Amygdala (tissue), 56 donors: ENCODE results near the gene APOB.

Experiments
- DNase-seq, 56 donors: peaks; one replicate each; lab custom pipeline; 2025; lab: John Stamatoyannopoulos, UW

Gene APOB

GRCh38 chr2:21008014-21008789 is 35.7 kb downstream of the APOB start:
- no peak for DNase-seq

DNA sequence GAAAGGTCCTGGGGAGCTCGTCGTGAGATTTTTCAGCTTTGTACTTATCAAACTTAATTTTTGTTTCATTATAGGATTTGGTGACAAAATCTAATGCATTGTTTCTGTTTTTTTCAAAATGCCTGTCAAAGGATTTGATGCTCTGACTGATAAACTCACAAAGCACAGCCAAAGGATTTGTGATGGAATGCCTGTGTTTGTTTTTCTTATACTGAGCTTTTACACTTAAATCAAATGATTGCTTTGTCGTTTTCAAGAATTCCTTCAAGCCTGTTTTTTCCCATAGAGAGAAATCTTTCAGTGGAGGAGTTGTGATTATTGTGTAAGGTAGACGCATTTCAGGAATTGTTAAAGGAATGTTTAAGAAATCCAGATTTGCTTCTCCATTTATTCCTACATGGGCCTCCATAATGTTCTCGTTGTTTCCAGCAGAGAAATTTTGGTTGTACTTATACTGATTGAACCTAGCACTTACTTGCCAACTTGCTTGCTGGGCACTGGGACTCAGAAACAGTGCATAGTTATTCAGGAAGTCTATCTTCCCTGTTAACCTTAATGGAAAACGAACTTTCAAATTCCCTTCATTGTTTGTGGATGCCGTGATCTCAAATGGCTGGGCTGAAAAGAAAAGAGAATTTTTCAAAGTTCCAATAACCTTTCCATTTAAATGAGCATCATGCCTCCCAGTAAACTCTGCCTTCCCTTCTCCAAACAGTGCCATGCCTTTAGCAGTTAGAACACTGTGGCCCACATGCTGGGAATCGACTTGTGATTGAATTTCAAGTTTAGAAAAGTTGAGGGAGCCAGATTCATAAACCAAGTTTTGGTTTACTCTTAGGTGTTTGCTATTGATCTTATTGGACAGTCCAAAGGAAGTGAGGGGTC is 36.5 kb downstream of the APOB start:
- DNase-seq = no peak

DNA sequence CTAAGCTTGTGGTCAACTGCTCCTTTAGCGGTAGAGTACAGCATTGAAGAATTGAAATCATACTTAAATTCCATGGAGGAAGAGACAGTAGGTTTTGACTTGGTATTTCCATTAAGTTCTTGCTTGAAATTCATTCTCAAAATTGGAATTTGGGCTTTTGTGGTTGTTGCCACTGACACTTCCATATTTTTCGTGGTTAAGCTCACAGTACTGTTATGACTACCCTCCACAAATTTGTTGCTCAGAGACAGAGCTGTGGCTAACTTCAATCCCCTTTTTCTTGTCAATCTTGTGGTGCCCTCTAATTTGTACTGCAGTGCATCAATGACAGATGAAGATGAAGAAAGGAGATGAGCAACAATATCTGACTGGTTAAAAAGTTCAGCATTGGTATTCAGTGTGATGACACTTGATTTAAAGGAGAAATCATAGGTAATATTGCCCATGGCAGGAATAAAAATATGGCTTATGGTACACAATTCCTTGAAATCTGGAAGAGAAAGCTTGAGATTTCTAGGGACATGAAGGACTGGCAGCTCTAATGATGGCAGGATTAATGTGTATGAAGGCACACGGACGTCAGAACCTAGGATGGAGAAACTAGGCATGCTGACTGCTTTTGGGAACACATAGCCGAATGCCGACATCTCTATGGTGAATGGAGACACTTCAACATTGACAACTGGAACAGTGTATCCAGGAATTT is 37.3 kb downstream of the APOB start:
- no peak for DNase-seq

GRCh38 chr2:21005700-21006422 is 38.0 kb downstream of the APOB start:
- no peak for DNase-seq

DNA sequence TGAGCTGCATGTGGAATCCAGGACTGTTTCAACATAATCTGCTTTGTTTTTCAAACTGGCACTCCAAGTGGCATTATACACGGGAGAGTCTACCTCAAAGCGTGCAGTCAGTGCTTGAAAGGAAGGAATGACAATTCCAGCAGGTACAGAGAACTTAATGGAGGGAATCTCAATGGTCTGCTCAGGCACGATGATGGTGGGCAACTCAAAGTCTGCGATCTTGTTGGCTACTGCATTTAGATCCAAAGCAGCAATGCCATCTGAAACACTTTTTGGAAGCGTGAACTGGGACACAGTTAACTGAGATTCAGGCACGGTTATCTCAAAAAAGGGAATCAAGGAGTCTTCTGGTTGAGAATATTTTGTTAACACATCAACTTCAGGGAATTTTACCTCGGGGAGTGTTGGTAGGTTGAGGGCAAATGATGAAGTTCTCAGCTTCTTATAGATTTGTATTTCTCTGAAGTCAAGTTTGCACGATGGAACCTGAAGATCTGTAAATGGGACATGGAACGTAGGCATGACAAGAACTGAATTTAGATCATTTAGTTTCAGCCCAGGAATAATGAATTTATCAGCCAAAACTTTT is 38.7 kb downstream of the APOB start:
- no peak for DNase-seq

DNA sequence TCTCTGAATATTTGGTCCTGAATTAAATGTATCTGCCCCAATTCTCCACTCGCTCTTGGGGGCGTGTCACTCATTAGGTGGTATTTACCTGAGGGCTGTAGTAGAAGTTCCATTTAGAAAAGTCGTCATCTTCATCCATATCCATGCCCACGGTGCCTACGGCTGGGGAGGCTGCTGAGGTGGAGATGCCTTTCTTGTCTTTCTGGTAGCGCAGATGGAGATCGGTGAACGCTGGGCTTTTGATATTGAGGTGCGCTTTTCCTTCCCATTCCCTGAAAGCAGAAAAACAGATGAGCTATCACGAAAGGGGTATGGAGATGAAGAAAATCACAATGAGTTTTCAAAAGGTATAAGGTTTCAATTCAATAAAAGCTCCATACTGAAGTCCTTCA is 39.7 kb downstream of the APOB start:
- DNase-seq = no peak

GRCh38 chr2:21003572-21004180 is 40.2 kb downstream of the APOB start:
- DNase-seq = no peak

DNA sequence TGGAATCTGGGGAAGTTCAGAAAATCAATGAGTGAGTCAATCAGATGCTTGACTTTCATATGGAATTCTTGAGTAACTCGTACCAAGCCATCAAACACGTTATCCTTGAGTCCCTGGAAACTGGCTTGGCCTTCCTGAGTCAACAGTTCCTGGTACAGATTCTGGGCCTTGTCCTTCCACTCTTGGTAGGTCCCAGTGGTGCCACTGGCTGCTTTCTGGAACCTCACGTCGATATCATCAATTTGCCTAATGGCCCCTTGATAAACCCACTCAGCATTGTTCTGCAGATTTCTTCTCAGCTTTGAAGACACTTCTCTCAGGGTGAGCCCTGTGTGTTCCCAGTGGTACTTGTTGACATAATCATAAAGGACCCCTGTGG is 41.1 kb downstream of the APOB start:
- DNase-seq = no peak

DNA sequence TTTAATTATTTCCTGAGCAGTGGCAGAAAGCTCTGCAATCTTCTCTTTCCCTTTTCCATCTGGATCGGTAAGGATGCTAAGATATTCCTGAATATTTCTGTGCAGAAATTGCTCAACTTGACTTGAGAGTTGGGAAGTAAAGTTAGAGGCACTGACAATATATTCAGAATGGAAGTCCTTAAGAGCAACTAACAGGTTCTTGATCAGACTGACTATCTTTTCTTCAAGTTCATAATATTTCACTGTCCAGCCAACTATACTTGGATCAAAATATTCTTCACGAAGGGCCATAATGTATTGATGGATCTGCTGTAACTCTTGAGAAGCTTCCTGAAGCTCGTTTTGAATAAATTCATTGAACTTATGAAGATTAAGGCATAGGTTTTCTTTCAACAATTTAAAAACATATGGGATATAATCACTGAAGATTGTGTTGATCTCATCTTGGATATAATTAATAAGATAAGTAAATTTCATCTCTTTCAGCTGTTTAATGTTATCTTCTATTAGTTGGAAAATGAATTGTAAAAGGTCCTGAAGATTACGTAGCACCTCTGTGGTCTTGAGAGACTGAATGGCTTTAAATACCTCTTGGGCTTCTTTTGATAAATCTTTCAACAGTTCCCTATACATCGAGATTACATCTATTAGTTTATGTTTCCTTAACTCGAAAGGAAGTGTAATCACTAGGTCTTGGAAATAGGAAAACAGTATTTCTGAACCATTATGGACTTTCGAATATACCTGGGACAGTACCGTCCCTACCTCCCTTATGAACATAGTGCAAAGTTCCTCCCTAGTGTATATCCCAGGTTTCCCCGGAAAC is 41.7 kb downstream of the APOB start:
- DNase-seq = no peak

DNA sequence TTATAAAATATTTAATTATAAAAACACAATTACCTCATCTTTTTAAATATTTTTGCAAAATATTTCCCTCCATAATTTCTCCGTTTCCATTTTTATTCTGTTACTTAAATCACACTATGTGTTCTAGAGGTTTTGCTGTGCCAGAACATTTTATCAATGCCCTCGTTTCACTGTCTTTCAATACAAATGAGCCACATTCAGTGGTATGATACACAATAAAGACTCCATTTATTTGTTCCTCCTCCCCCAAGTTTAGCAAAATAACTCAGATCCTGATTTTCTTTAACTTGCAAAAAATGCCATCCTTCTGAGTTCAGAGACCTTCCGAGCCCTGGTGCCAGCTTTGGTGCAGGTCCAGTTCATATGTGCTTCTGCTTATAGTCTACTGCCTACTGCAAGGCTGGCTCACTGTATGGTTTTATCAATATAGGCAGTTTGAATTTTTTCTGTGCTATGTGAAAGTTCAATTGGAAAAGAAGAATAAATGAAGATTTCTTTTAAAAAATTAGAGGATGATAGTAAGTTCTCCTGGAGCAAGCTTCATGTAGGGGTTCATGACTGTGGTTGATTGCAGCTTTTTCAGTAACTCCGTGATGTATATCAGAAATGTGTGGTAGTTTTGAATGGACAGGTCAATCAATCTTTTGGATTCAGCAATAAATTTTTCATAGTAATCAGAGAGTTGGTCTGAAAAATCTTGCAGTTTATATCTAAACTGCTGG is 42.5 kb downstream of the APOB start:
- no peak for DNase-seq

GRCh38 chr2:20999906-21000645 is 43.8 kb downstream of the APOB start:
- no peak for DNase-seq

GRCh38 chr2:20998972-20999905 is 44.6 kb downstream of the APOB start:
- DNase-seq = no peak

DNA sequence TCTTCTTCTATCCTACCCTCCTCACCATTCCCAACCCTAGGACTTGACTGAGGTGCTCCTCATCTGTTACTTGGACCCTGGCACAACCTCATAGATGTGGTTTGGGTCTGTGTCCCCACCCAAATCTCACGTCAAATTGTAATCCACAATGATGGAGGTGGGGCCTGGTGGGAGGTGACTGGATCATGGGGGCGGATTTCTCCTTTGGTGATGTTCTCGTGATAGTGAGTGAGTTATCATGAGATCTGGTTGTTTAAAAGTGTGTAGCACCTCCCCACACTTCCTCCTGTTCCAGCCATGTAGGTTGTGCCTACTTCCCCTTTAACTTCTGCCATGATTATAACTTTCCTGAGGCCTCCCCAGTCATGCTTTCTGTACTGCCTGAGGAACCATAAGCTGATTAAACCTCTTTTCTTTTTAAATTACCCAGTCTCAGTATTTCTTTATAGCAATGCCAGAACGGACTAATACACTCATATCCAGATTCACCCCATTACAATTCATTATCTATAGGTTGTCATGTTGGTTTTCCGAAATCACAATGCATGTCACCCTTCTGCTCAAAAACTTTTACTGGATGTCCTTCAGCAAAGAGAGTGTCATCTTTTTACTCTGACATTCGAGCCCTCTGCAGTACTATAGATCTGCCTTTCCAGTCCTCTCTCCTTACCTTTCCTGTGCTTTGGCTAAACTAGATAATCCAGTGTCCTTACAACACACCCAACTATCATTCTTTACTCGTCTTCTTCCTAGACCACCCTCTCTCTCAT is 45.7 kb downstream of the APOB start:
- no peak for DNase-seq

- DNase-seq = no peak
Observed at GRCh38 chr2:20994130-20994529, 49.7 kb downstream of the APOB start.

DNA sequence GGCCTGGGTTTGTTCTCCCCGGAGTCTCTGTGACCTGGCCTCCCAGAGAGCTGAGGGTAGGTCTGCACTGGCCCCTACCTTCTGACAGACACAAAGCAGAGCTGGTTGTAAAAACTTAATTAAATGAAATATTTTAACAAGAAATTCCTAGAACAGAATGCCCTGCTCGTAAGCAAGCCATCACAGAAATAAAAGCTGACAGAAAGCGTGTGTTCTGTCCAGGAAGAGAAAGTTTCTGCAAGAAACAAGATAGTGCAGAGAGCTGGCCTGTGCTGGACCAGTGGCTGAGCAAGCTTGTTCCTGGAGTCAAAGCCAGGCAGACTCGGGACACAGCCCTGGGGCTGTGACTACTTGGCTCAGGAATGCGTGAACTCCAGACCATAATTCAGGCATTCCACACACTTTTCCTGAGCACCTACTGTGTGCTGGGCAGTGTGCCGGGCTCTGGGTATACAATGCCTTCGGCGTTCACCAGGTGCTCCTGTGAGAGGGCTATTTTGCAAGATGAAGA is 51.6 kb downstream of the APOB start:
- no peak for DNase-seq
